NCI-H1092 (cell line): Measurements from ENCODE around the gene LYPD8.
"Not testable (repeated sequence)": the region's sequence is repeated elsewhere in the genome, so short reads cannot be mapped to it uniquely, and the experiment has no call there.

ENCODE experiments used
- DNase-seq: peaks from one replicate; lab custom pipeline; 2025; lab: John Stamatoyannopoulos, UW

Gene LYPD8, protein sequence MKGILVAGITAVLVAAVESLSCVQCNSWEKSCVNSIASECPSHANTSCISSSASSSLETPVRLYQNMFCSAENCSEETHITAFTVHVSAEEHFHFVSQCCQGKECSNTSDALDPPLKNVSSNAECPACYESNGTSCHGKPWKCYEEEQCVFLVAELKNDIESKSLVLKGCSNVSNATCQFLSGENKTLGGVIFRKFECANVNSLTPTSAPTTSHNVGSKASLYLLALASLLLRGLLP

DNA sequence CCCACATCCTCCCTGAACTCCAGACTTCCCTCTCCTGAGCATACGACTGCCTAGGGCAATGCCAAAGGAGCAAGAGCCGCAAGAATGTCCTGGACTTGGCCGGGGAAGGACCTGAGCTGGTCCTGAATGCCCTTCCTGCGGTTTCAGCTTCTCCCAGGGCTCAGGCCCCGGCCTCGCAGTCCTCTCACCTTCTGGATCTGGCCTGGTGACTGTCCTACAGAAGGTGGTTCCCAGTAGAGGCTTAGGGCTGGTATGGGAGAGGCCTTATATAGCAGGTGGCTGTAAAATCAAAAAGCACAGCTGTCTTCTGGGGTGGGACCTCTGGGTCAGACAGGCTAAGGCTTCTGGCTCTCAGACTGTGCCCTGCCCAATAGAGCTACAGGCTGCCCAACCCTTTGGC lies at the start of gene LYPD8:
Gene LYPD8, minus strand, starts transcription at position 243 of the 400 bp plus-strand sequence. CDS start 4,678 bp downstream, outside the sequence.
- no peak for DNase-seq

DNA sequence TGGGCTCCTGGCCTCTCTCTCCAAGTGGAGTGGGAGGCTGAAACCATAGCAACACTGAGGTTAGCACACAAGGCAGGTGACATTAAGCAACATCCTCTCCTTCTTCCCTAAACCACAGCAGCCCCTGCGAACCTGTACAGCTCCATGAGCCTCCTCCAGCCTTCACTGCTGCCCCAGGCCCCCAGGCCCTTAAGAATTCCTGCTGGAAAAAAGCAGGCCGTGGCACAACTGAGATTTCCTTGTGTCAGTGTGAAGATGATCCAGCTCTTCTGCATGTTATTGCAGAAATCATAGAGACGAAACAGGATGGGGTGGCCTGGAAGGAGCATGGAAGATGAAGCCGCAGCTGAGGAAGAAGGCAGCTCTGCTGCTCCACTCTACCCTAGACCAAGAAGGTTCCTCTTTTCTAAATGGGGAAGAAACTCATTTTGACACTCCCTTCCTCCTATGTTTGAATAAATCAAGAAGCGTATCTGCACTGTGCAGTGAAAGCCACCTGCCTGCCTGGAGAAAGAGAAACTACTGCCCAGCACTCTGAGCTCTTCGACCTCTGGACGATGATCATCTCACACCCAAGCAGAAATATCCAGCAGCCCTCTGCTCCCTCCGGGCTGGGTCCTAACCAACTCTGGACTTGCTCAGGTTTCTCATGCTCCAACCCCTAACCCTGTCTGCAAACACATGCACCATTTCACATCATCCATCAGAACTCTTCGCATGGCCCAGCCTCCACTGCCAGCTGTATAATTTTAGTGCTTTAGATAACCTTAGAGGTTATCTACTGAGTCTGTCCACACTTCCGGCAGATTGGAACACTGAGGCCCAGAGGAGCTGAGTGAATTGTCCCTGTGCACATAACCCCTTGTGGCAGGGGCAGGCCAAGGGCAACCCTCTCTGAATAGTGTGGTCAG lies 49.5 kb upstream of the LYPD8 start:
- DNase-seq: no peak

DNA sequence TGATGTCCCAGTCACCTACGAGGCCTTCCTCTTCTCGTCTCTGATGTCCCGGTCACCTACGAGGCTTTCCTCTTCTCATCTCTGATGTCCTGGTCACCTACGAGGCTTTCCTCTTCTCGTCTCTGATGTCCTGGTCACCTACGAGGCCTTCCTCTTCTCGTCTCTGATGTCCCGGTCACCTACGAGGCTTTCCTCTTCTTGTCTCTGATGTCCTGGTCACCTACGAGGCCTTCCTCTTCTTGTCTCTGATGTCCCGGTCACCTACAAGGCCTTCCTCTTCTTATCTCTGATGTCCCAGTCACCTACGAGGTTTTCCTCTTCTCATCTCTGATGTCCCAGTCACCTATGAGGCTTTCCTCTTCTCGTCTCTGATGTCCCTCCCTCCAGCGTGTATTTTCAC lies 47.9 kb upstream of the LYPD8 start:
- DNase-seq: not testable (repeated sequence)

DNA sequence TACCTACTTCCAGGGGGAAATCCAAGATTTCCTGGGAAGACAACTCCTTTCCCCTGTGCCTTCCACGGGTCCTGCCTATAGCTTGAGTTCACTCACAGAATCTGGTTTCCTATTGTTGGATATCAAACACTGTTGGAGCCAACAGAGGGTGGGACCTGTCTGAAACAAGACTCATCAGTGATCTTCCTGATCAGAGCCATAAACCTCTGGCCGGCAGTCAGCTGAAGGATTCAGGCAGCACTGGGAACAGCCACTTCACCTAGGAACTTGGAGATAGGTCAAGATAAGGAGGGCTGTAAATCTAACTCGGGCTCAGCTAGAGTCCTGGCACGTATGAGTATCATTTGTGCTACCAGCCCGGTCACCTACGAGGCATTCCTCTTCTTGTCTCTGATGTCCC lies 46.9 kb upstream of the LYPD8 start:
- no peak for DNase-seq

DNA sequence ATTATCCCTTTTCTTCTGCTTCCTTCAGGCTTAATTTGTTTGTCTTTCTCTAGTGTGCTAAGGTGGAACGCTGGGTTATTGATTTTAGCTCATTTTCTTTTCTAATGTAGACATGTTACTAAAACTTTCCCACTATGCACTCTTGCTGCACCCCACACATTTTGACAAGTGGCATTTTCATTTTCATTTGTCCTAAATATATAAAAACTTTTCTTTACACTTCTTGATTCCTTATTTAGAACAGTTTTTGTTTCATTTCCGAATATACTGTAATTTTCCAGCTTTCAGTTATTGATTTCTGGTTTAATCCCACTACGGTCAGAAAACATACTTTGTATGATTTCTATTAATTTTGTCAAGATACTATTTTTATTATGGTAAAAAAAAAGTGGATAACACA lies 44.9 kb upstream of the LYPD8 start:
- DNase-seq: no peak

DNA sequence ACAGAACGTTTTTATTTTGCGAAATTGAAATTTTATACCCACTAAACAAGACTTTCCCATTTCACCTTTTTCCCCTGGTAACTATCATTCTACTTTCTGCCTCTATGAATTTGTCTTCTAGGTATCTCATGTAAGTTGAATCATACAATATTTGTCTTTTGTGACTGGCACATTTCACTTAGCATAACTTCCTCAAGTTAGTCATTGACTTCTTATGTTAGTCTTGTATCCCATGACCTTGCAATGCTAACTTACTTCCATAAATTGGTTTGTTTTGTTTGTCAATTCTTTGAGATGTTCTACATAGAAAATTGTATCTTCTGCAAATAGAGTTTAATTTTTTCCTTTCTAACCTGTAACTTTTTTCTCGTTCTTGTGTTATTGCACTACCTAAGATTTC lies 43.2 kb upstream of the LYPD8 start:
- no peak for DNase-seq

DNA sequence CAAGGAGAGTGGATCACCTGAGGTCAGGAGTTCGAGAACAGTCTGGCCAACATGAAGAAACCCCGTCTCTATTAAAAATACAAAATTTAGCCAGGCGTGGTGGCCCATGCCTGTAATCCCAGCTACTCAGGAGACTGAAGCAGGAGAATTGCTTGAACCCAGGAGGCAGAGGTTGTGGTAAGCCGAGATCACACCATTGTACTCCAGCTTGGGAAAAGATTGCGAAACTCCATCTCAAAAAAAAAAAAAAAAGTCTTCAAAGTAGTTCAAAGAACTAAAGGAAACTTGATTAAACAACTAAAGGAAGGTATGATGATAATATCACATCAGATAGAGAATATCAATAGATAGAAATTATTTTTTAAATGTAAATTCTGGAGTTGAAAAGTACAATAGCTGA lies 39.1 kb upstream of the LYPD8 start:
- DNase-seq: not testable (repeated sequence)

DNA sequence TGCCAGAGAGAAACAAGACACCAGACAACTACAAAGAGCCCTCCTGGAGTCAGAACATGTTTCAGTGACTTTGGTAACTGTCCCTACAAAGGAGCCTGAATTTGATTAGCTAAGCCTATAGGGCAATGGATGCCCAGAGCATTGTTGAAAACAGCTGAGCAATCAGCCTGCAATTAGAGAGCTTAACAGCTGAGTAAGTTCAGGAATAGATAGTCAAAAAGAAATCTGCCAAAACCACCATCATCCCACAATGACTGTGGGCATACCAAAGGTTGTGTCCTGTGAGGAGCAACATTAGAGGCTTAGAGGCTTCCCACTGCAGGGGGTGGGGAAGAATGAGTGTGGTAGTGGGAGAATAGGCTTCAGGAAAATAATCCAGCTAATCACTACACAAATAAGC lies 38.0 kb upstream of the LYPD8 start:
- no peak for DNase-seq

DNA sequence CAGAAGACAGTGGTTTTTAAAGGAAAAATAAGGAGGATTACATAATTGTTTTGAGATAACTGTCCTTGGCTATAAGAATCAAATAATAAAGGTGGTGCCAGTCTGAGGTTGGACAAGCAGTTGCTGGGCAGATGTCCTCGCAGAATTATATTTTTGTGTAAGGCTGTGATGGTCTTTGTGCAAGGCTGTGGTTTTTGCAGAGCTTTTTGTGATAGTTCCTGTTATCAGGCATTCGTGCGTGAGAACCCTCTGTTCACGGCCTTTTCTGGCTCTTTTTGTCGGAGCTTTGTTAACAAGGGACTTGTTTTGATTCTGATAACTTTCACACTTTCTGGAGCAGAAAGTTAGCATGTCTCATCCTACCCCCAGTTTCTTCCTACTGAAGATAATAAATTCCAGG lies 36.8 kb upstream of the LYPD8 start:
- no peak for DNase-seq

DNA sequence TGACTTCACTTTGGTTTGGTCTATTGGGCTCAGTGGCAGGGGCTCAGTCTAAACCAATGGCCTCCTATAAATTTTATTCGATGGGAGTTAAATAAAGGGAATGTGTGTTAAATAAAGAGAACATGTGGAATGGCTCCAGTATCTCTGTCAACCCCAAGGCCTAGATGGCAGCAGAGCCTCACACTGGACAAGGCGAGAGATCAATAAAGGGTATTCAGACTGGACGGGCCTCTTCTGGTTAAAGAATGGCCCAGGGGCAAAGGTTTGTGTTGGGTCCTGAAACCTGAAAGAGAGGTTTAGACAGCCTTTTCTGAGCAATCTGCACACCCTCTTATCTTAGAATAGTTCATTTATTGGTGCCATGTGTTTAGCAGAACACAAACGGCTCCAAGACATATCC lies 35.5 kb upstream of the LYPD8 start:
- no peak for DNase-seq

DNA sequence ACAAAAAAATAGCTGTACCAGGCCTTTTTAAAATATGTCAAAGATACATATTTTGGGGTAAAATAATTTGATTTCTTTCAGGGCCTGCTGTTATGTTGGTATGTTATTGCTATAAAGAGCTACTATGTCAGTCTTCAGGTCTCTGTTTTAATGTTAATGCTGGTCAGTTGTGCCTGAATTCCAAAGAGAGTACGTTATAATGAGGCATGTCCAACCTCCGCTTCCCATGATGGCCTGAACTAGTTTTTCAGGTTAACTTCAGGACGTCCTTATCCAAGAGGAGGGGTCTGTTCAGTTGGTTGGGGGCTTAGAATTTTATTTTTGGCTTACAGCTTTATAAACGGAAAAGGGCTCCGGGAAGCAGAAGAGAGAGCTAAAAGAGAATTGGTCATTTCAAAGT lies 34.9 kb upstream of the LYPD8 start:
- DNase-seq: no peak

DNA sequence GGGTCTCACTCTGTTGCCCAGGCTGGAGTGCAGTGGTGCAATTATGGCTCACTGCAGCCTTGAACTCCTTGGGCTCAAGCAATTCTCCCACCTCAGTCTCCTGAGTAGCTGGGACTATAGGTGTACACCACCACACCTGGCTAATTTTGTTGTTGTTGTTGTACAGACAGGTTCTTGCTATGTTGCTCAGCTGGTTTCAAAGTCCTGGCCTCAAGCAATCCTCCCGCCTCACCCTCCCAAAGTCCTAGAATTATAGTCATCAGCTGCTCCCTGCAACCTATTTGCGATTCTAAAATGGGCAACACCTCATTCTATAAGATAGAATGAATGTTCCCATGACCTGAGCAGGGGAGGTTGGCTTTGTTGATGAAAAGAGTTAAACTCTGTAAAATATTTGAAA lies 33.8 kb upstream of the LYPD8 start:
- not testable (repeated sequence) for DNase-seq

DNA sequence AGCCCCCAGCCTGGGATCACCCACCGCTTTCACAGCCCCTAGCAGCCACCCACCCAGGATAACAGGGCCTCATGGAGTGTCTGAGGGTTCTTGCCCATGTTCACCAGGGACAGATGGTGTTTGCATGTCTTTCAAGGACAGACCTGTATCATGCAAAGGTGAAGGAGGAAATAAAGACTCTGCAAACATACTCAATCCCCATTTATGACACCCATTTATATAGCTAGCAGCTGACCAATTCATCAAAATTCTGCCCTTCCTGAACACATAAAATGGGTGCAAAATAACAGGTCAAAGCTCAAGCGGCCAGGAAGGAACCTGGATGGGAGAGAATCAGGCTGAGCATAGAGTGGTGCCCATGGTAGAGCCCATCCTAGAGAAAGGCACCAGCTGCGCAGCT lies 32.8 kb upstream of the LYPD8 start:
- no peak for DNase-seq

DNA sequence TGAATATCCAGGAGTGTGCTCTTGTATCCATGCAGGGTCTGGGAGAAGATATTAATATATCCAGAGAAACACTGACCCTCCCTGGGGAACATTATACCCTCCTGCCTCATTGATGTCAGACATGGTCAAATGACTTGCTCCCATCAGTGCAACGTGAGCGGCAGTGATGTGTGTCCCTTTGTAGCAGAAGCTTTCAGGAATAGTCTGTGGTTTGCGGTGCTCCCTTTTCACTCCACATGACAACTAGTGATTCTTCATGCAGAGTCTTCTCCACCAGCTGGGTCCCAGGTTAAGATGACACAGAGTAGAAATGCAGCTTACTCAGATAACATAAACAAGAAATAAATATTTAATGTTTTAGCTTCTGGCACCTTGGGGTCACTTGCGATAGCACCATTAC lies 31.9 kb upstream of the LYPD8 start:
- no peak for DNase-seq

DNA sequence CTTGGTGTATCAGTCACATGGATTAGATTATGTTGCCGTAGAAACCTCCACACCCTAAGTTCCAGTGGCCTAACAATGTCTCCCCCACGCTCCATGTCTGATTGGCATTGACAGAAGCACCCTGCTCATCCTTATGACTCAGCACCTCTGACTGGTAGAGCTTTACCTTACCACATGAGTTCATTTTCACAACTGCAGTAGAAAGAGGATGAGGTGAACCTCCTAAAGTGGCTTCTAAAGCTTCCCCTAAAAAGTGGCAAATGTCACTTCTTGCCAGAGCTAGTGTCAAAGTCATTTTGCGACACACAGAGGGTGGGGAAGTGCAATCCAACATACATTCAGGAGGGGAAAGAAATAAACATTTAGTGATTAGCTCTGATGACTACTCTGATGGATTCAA lies 30.6 kb upstream of the LYPD8 start:
- DNase-seq: no peak

DNA sequence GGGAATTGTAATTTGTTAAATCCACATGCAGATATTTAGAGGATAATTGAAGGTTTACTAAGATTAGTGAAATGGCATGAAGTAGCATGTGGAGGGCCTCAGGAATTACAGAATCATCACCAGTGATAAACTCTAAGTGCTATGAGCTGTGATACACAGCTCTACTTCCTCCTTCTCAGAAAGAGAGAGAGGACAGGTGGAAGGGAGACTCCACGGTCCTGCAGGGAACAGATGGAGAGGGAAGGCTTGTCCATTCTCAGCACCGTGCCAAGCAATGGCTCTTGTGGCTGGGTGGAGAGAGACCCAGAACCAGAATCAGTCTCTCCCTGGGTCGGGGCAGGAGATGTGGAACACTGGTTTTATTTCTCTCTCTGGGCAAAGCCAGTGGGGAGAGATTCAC lies 27.8 kb upstream of the LYPD8 start:
- DNase-seq: no peak

DNA sequence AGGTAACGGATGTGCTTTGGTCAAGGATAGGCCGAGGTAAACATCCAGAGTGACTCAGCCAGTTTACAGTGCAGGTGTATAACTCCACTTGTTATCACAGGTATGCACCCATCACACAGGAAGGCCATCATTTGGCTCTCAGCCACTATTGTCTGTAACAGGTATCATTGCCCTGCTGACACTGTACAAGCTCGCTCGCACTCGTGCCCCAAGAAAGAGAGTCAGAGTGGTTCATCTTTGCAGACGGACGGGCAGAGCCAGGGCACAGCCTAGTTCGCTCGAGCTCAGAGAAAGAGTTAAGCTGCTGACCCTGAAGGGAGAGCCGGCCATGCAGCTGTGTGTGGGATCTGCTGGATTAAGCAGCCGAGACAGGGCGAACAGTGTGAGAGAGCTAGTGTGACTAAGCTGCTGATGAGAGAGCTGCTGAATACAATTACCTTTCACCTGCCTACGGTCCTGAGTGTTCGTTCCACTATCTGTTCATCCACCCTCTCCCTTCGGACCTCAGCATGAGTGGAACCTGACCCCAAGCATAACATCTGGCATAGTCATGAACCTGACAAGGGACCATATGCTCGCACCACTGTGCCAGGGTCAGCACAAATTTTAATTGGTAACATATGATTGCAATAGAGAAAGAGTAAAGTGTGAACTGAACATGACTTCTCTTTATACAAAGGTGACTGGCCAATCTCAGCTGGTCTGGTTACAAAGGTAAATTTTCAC lies 27.0 kb upstream of the LYPD8 start:
- no peak for DNase-seq

DNA sequence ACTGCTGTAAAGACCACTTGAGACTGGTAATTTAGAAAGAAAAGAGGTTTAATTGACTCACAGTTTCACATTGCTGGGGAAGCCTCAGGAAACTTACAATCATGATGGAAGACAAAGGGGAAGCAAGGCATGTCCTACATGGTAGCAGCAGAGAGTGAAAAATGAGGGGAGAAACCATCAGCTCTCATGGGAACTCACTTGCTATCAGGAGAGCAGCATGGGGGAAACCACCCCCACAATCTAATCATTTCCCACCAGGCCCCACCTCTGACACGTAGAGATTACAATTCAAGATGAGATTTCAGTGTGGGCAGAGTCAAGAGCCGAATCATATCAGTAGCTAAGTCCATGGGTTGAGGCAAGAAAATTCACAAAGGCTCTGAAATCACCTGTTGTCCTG lies 23.8 kb upstream of the LYPD8 start:
- no peak for DNase-seq

DNA sequence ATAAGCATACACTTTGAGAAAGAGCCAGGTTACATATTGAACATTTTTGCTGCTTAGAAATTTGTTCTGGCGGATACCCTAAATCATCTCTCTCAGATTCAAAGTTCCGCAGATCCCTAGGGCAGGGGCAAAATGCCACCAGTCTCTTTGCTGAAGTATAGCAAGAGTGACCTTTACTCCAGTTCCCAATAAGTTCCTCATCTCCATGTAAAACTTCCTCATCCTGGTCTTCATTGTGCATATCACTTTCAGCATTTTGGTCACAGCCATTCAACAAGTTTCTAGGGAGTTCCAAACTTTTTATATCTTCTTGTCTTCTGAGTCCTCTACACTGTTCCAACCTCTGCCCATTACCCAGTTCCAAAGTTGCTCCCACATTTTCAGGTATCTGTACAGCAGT lies 23.3 kb upstream of the LYPD8 start:
- no peak for DNase-seq

DNA sequence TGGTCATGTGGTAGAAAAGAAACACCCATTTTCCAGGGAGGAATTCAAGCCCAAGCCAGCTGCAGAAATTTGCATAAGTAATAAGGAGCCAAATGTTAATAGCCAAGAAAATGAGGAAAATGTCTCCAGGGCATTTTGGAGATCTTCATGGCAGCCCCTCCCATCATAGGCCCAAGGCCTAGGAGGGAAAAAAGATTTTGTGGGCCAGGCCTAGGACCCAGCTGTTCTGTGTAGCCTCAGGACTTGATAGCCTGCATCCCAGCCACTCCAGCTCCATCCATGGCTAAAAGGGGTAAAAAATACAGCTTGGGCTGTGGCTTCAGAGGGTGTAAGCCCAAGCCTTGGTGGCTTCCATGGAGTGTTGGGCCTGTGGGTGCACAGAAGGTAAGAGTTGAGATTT lies 21.4 kb upstream of the LYPD8 start:
- no peak for DNase-seq

DNA sequence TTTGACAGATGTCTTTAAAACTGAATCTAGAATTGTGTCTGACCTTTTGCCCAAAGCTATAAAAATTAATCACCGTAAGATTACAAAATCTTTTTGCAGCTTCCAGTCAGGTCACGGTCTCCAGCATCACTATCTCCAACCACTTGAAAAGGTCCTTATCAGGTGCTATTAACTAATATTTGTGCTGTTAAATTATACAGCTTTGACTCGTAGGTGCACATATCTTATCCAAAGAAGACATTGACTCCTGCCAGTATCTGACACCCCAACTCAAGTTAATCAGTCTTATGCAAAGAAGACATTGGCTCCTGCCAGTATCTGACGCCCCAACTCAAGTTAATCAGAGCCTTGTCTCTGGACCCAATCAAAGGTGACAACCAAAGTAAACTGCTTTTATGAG lies 19.9 kb upstream of the LYPD8 start:
- DNase-seq: no peak

DNA sequence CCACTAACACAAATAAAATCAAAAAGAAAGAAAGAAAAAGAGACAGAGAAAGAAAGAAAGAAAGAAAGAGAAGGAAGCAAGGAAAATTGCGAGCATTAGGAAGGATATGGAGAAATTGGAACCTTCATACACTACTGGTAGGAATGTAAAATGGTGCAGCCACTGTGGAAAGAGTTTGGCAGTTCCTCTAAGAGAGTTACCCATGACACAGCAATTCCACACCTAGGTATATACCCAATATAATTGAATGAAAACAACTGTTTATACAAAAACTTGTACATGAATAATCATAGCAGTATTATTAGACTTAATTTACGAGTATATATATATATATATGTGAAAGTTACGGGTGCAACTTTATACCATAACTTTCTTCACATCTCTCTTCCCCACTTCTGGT lies 4.1 kb upstream of the LYPD8 start:
- no peak for DNase-seq

DNA sequence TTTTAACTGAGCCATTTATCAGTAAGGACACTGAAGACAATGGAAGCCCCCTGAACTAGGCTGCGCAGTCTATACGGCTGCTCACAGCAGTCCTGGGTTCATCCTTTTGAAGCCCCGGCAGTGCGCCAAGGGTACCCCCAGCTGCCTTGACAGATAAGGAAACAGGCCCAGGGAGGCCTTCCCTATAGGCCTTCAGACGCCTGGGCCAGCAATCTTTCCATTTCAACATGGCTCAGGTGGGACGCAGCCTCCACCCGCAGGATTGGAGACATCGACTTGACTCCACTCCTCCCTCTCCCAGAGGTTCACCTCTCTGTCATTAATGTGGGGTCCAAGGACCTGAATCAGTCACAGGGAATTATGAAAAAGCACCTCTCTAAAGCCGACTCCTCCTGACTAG lies 2.8 kb upstream of the LYPD8 start:
- no peak for DNase-seq
